GM12864 (cell line): ENCODE measurements around the gene CFAP251.

Experiments
- DNase-seq: peaks from one replicate; pipeline ENCODE4 v3.0.0-alpha.2; 2011; ENCODE audit warnings: low read depth
- H3K4me3 ChIP-seq: 2 replicates; pipeline ENCODE4 v1.5.1; 2011; ENCODE audit warnings: mild to moderate bottlenecking, low read depth, low read length, control low read depth
- TF ChIP-seq, protein P1 (sequence below): IDR thresholded peaks from 2 replicates; pipeline ENCODE4 v1.5.1; 2011; ENCODE audit warnings: low read depth, mild to moderate bottlenecking, moderate library complexity, low read length, control low read depth, inconsistent platforms; ENCODE audit errors: missing control alignments

The CFAP251 gene

DNA sequence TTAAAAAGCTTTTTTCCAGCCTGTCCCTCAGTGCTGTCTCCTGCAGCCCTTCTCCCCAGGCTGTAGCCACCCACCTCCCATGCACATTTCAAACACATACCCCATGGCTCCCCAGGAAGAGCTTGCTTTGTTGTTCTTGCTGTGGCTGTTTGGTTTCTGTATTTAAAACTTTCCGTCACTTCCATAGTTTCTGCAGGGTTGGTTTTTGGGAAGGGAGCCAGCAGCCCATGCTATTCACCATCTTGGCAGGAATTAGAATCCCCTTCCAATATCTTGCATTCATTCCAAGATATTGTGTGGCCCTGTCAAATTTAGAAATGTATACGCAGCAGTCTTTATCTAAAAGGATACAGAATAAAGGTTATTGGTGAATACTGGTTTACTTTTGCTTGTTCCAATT is 29.6 kb downstream of the CFAP251 start:
- TF ChIP-seq, protein P1, sequence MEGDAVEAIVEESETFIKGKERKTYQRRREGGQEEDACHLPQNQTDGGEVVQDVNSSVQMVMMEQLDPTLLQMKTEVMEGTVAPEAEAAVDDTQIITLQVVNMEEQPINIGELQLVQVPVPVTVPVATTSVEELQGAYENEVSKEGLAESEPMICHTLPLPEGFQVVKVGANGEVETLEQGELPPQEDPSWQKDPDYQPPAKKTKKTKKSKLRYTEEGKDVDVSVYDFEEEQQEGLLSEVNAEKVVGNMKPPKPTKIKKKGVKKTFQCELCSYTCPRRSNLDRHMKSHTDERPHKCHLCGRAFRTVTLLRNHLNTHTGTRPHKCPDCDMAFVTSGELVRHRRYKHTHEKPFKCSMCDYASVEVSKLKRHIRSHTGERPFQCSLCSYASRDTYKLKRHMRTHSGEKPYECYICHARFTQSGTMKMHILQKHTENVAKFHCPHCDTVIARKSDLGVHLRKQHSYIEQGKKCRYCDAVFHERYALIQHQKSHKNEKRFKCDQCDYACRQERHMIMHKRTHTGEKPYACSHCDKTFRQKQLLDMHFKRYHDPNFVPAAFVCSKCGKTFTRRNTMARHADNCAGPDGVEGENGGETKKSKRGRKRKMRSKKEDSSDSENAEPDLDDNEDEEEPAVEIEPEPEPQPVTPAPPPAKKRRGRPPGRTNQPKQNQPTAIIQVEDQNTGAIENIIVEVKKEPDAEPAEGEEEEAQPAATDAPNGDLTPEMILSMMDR = no peak
- no peak for DNase-seq
- H3K4me3 ChIP-seq = no peak overlapping the region

DNA sequence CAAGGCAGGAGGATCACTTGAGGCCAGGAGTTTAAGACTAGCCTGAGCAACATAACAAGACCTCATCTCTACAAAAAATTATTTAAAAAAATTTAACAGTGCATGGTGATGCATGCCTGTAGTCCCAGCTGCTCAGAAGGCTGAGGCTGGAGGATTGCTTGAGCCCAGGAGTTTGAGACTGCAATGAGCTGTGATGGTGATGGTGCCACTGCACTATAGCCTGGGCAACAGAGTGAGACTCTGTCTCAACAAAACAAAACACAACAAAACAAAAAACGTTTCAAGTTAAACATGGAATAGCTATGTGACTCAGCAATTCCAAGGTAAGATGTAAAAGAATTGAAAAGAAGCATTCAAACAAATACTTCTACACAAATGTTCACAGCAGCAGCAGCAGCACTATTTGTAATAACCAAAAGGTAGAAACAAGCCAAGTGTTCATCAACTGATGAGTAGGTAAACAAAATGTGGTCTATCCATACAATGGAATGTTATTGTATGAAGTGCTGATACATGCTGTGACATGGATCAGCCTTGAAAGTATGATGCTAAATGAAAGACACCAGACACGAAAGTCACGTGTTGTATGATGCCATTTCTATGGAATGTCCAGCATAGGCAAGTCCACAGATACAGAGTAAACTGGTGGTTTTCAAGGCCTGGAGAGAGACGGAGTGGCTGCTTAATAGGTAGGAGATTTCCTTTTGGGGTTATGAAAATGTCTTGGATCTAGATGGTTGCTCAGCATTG is 31.4 kb downstream of the CFAP251 start:
- TF ChIP-seq, protein P1 = no peak
- H3K4me3 ChIP-seq = no peak overlapping the region
- DNase-seq = no peak

DNA sequence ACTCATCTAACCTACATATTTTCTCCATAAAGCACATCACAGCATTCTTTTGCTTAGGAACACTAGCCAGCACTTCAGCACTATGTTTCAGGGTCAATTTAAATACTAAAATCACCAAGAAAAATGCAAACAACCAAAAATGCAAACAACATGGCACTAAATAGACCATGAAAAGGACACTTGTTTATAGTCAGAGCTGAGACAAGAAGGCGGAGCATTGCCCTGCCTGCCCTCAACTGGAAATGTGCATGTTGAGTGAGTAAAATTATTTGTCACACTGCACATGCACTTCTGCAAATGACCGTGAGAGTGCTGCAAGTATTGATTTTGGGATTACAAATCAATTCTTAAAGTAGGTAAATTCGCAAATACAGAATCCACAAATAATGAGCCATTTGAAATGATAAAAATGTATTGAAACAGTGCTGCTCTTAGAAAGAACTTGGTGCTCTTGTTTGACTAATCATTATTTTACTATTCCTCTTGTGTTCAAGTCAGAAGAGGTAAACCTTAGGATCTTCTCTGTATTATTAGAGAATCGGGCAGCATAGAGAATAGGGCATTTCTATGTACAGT is 34.8 kb downstream of the CFAP251 start:
- H3K4me3 ChIP-seq = no peak overlapping the region
- TF ChIP-seq, protein P1 = no peak
- no peak for DNase-seq

DNA sequence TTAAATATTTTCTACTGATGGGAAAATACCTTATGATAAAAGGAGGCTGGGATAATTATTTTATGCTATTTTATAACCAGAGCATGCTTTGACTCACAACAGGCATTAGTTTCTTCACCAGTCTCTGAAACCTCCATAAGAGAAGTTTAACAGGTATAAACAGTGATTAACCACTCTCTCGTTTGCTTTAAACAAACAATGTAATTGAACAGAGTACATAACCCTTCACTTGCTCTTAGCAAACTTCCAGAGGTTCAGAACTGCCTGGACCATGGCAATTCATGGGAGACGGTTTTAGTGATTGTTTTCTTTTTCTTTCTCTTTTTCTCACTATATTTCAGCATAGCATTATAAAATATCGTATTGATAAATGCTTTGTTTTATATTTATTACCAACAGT is 35.3 kb downstream of the CFAP251 start:
- TF ChIP-seq, protein P1 = no peak
- no peak for DNase-seq
- no peak overlapping the region for H3K4me3 ChIP-seq

DNA sequence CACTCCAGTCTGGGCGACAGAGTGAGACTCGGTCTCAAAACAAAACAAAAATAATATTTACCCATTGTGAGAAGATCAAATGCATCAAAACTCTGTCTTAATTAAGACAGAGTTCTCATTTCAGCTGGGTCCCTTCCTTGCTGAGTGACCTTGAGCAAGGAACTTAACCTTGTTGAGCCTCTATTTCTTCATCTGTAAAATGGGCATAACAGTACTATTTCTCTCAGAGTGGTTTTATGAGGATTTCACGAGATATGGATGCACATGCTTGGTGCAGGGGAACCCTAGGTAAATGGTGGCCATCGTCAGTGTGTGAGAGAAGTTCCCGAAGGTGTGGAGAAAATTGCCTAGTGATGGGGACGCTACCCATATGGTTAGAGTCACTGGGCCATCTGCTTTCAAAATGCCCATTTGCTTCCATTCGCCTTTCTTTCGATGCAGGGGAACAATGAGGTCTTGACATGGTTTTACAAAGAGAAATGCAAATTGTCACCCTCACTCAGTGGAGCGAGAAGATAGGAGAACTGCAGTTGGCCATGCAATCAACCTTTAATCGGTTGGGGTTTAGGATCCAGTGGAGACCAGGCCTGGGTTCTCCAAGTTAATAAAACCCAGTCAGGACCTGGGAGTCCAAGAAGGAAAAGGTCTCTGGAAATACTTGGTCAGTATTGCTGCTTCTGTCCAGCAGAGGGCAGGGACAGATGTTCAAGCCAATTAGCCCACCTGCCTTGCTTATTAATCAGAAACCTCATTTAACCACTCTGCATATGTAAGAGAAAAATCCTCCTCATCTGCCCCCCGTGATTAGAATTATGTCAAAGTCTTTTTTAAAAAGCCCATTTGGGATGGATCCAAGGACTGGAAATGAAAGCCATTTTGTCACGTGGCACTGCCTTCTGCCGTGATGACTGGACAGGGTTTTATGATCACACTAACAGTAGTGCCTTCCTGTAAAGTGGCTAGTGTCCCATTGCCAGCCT is 37.2 kb downstream of the CFAP251 start:
- H3K4me3 ChIP-seq = no peak overlapping the region

DNA sequence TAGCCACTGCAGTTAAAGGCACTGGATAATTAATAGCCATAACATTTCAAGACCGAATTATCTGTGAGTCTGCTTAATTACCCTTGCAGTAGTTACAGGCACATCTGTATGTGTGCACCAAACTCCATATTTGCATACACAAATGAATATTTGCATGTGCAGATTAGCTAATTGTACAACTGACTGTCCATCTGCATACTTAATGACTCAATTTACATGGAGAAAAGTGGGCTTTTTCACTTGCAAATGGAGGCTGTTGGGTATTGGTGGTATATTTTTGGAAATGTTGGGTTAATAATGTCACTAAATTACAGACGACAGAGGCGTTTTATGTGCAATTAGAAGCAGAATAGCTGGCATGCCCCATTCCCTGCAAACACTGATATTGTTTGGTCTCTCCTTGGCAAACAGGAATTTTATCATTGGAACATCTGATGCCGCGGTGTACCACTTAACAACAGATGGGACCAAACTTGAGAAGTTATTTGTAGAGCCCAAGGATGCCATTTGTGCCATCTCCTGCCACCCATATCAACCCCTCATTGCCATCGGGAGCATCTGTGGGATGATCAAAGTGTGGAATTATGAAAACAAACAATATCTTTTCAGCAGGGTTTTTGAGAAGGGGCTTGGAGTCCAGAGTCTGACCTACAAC is 39.6 kb downstream of the CFAP251 start:
- TF ChIP-seq, protein P1 = no peak
- H3K4me3 ChIP-seq = no peak overlapping the region

More for the DNA sequence above, 37.2 kb downstream of the CFAP251 start:
- TF ChIP-seq, protein P1 = peak; percentile 51
- no peak for DNase-seq

More for the DNA sequence above, 39.6 kb downstream of the CFAP251 start:
- DNase-seq = no peak
